ENCODE results near the gene CHN1.

CHN1 gene

DNA sequence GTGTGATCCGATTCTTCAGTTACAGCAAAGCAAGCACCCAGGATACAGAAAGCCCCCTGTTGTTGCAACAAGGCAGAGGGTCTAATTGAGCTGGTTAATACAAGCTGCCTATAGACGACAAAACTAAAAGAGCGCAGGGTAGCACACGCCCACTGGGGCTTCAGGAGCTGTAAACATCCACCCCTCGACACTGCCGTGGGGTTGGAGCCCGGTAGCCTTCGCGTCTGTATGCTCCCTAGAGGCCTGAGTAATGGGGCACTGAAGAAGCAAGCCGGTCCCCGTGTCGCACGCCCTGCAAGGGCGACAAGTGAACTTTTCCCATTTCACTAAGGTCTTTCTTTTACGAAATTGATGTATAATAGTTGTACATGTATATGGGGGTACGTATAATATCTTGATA is 216.2 kb downstream of the CHN1 start:
- DNase-seq (ENCODE audit: low read depth): no peak
- TF ChIP-seq, protein P1, sequence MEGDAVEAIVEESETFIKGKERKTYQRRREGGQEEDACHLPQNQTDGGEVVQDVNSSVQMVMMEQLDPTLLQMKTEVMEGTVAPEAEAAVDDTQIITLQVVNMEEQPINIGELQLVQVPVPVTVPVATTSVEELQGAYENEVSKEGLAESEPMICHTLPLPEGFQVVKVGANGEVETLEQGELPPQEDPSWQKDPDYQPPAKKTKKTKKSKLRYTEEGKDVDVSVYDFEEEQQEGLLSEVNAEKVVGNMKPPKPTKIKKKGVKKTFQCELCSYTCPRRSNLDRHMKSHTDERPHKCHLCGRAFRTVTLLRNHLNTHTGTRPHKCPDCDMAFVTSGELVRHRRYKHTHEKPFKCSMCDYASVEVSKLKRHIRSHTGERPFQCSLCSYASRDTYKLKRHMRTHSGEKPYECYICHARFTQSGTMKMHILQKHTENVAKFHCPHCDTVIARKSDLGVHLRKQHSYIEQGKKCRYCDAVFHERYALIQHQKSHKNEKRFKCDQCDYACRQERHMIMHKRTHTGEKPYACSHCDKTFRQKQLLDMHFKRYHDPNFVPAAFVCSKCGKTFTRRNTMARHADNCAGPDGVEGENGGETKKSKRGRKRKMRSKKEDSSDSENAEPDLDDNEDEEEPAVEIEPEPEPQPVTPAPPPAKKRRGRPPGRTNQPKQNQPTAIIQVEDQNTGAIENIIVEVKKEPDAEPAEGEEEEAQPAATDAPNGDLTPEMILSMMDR (IDR thresholded peaks at IDR 0.05; ENCODE audit: control insufficient read depth, insufficient read depth, low read depth, low read length, missing control alignments): no peak
- no peak overlapping the region for H3K4me3 ChIP-seq (ENCODE audit: control insufficient read depth, low read depth, low read length)

DNA sequence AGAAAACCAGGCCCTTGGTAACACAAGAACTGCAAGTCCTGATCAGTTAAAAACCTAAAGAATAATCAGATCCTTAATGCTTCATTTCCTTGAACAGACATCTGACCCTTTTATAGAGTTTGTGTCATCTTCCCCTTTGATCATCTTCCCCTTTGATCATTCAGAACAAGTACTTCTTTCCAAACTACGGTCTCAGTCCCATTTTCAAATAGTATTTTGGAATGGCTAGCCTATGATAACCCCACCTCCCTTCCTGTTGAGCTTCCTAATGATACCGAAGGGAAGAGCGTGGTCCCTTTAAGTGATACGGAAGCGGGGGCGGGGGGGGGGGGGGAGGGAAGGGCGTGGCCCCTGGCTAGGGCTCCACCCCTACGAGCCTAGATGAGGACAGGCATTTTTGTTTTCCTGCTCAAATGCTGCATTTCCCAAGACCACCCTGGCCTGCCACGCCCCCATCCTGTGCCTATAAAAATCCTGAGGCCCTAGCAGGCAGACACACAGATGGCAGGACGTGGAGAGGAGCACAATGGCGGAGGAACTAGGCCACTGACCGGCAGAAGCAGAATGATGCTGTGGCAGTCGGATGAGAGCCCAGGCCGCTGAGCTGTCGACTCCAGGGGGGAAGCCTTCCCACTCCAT is 216.8 kb downstream of the CHN1 start:
- no peak for DNase-seq (ENCODE audit: low read depth)
- H3K4me3 ChIP-seq (ENCODE audit: control insufficient read depth, low read depth, low read length): no peak overlapping the region

GRCh38 chr2:174787487-174788205 is 217.5 kb downstream of the CHN1 start:
- DNase-seq (ENCODE audit: low read depth): peak; percentile 99
- TF ChIP-seq, protein P1 (IDR thresholded peaks at IDR 0.05; ENCODE audit: control insufficient read depth, insufficient read depth, low read depth, low read length, missing control alignments): no peak
- H3K4me3 ChIP-seq (ENCODE audit: control insufficient read depth, low read depth, low read length): no peak overlapping the region

More for the DNA sequence above, 216.8 kb downstream of the CHN1 start:
- TF ChIP-seq, protein P1 (IDR thresholded peaks at IDR 0.05; ENCODE audit: control insufficient read depth, insufficient read depth, low read depth, low read length, missing control alignments): no peak

GRCh38 chr2:174786066-174786725 is 219.0 kb downstream of the CHN1 start:
- TF ChIP-seq, protein P1 (IDR thresholded peaks at IDR 0.05; ENCODE audit: control insufficient read depth, insufficient read depth, low read depth, low read length, missing control alignments): no peak
- no peak for DNase-seq (ENCODE audit: low read depth)
- H3K4me3 ChIP-seq (ENCODE audit: control insufficient read depth, low read depth, low read length): no peak overlapping the region

DNA sequence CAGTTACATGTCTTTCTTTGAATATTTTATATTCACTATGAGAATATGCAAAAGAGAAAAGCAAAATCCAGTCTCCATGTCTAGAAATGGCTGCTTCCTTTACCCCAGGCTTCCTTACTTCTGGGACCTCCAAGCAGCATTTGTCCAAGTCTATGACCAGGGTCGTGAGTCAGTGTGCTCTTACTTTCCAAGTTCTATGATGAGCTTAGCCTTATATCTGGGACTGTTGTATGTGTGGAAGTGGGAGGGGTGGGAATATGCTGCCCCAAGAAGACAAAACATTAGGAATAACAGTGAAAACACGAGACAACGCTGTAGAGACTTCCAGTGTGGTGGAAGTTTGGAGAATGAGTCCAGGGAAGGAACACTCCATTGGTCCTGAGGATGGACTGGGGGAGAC is 219.7 kb downstream of the CHN1 start:
- H3K4me3 ChIP-seq (ENCODE audit: control insufficient read depth, low read depth, low read length): no peak overlapping the region
- TF ChIP-seq, protein P1 (IDR thresholded peaks at IDR 0.05; ENCODE audit: control insufficient read depth, insufficient read depth, low read depth, low read length, missing control alignments): no peak
- no peak for DNase-seq (ENCODE audit: low read depth)

- H3K4me3 ChIP-seq (ENCODE audit: control insufficient read depth, low read depth, low read length): no peak overlapping the region
- DNase-seq (ENCODE audit: low read depth): no peak
Measured at GRCh38 chr2:174784909-174785308, 220.3 kb downstream of the CHN1 start.

More at GRCh38 chr2:174784909-174785308, 220.3 kb downstream of the CHN1 start:
- TF ChIP-seq, protein P1 (IDR thresholded peaks at IDR 0.05; ENCODE audit: control insufficient read depth, insufficient read depth, low read depth, low read length, missing control alignments): no peak

Measured in AG09309 (cell line).